ENCODE results near the gene AP5Z1. TPM values are rescaled to one million over a fixed set of nuclear protein-coding genes. Genes with fewer than 3 reads are reported as not detected.
A peak's percentile ranks its signal among the peaks of the same experiment; 100 is the strongest.

Gene AP5Z1
- total RNA-seq, 1 donor from 2014 or later: 13.4 TPM

DNA sequence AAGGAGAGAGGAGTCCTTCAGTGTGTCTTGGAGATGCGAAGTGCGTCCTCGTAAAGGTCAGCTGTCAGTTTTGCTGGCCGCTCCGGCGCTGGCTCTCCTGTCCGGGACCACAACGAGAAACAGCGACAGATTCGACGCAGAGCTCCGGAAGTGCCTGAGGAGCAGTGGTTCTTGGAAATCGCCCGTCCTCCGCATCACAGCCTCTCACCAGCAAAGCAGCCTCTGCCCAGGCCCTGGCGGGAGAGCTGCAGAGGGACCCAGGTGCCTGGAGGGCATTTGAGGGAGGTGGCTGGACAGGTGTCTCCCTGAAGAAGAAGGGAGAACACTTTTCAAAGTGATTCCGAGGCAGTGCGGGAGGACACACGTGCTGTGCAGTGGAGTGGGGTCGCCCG, 11.6 kb upstream of the AP5Z1 start:
- Histone ChIP-seq H3K27ac (replicated peaks) (no peak overlapping the region), H3K27me3 (ENCODE audit: low read depth) (no peaks in the 10 kb centered on the region), H3K36me3 (peaks cover 70% of the 10 kb centered on the region), H3K4me3 (no peak overlapping the region), H3K4me1 (no peaks in the 10 kb centered on the region), H3K9me3 (replicated peaks) (no peaks in the 10 kb centered on the region)
- no peak for TF ChIP-seq CTCF (IDR thresholded peaks at IDR 0.05; ENCODE audit: borderline replicate concordance)
- DNase-seq: no peak
- intact Hi-C loops (cut with micrococcal nuclease): no loop called here

DNA sequence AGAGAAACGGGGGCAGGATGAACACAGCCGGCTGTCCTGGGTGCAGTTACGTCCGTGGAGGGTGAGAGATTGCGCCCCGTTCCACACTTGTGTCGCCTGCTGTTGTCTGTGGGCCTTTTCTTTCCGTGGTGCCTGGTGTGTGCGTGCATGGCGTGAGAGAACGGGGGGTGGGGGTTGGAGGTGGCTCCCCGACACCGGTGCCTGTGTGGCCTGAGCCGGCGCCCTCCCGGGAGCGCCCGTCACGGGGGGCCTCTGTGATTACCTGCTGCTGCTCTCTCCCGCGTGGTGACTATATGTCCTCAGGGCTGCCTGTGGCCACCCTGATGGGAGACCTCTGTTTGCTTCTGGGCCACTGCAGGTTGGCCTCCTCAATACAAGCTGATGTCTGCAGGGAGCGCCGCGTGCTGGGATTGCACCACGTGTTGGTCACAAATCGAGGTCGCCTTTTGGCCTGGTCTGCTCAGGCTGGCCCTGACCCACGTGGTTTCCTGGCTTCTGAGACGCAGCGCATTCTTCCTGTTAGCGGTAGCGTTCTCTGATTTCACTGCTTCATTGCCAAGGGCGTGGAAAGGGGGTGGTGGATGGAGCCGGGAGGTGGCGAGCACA, 10.9 kb upstream of the AP5Z1 start:
- no peak for TF ChIP-seq CTCF (IDR thresholded peaks at IDR 0.05; ENCODE audit: borderline replicate concordance)
- intact Hi-C loops (cut with micrococcal nuclease): no loop called here
- H3K4me3 ChIP-seq: no peak overlapping the region
- no peak for DNase-seq
- H3K9me3 ChIP-seq (replicated peaks): no peaks in the 10 kb centered on the region
- no peak overlapping the region for H3K27ac ChIP-seq (replicated peaks)
- peaks cover 6% of the 10 kb centered on the region for H3K4me1 ChIP-seq
- H3K27me3 ChIP-seq (ENCODE audit: low read depth): no peaks in the 10 kb centered on the region
- peaks cover 62% of the 10 kb centered on the region for H3K36me3 ChIP-seq

GRCh38 chr7:4765776-4766490, 9.5 kb upstream of the AP5Z1 start:
- Histone ChIP-seq H3K36me3 (peaks cover 48% of the 10 kb centered on the region), H3K4me3 (no peak overlapping the region), H3K9me3 (replicated peaks) (no peaks in the 10 kb centered on the region), H3K27me3 (ENCODE audit: low read depth) (no peaks in the 10 kb centered on the region), H3K27ac (replicated peaks) (no peak overlapping the region), H3K4me1 (peaks cover 20% of the 10 kb centered on the region)
- peak; percentile 35 for TF ChIP-seq CTCF (IDR thresholded peaks at IDR 0.05; ENCODE audit: borderline replicate concordance)
- intact Hi-C loops (cut with micrococcal nuclease): no loop called here
- DNase-seq: no peak

DNA sequence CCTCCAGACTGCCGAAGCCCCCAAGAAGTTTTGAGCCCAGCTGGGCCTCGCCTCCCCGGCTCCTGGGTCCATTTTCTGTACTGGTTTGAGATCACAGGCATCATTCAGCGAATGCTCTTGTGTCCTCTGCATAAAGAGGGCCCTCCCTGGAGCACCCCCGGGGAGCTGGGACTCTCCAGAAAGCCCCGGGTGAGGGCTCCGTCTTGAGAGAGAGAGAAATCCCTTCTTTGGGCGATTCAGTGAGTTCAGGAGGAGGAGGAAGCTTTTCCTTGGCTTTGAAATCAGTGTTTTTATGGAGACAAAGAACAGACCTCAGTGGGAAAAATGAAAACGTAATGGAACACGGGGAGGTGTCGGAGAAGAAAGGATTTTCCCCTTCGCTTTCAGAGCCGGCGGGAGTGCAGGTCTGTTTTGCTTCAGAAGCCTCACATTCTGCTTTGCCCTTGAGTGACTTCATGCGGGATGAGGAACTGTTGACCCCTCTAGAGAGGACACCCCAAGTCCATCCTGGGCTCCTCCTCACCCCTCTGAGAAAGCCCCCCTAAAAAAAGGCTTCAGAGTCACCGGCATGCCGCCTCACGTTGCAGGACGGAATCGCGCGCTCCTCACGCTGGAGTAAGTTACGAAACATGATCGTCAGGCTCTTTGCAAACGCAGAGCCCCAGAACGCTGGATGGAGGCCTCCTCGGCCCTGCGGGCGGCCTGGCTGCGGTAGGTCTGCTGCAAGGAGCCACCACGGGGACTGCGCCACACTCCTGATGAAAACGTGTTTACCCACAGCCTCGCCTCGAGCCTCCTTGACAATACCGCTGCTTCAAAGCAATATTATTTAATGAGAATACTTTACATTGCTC, 8.5 kb upstream of the AP5Z1 start:
- intact Hi-C loops (cut with micrococcal nuclease): no loop called here
- Histone ChIP-seq H3K36me3 (peaks cover 39% of the 10 kb centered on the region), H3K9me3 (replicated peaks) (no peaks in the 10 kb centered on the region), H3K4me3 (no peak overlapping the region), H3K27me3 (ENCODE audit: low read depth) (no peaks in the 10 kb centered on the region), H3K27ac (replicated peaks) (no peak overlapping the region), H3K4me1 (peaks cover 25% of the 10 kb centered on the region)
- DNase-seq: no peak
- TF ChIP-seq CTCF (IDR thresholded peaks at IDR 0.05; ENCODE audit: borderline replicate concordance): no peak

- Histone ChIP-seq H3K27ac (replicated peaks) (no peak overlapping the region), H3K4me3 (no peak overlapping the region), H3K4me1 (peaks cover 29% of the 10 kb centered on the region), H3K27me3 (ENCODE audit: low read depth) (no peaks in the 10 kb centered on the region), H3K36me3 (peaks cover 19% of the 10 kb centered on the region), H3K9me3 (replicated peaks) (no peaks in the 10 kb centered on the region)
- intact Hi-C loops (cut with micrococcal nuclease): no loop called here
- no peak for DNase-seq
- no peak for TF ChIP-seq CTCF (IDR thresholded peaks at IDR 0.05; ENCODE audit: borderline replicate concordance)
Measured at GRCh38 chr7:4768597-4769569, 6.5 kb upstream of the AP5Z1 start.

Measured in left ventricle myocardium inferior (tissue), 1 donor.